CD14-positive monocyte (primary cell): ENCODE results near the gene VAMP7. TPM values are rescaled to one million over a fixed set of nuclear protein-coding genes. Genes with fewer than 3 reads are reported as not detected.

Source experiments
- DNase-seq, 3 donors: peaks; one replicate each; pipeline ENCODE4 v3.0.0-alpha.2; 2011 to 2022
- H2AFZ ChIP-seq: 2 replicates; pipeline ENCODE4 v1.6.0; 2012; ENCODE audit warnings: mild to moderate bottlenecking, low read depth, low read length, inconsistent platforms; ENCODE audit not compliant: insufficient read depth, poor library complexity, severe bottlenecking
- H3K27ac ChIP-seq, 2 donors: 1 replicate in 1 of 2; 2 replicates in 1 of 2; pipeline ENCODE4 v1.5.1; 2012 to 2013; ENCODE audit warnings: low read length in 2 of 2, control low read depth in 1 of 2, inconsistent platforms in 1 of 2, low read depth in 1 of 2, mild to moderate bottlenecking in 1 of 2
- H3K27me3 ChIP-seq, 2 donors: one replicate each; pipeline versions ENCODE4 v1.6.0 to v1.6.1; 2011 to 2013; ENCODE audit warnings: low read length in 2 of 2; ENCODE audit not compliant: control insufficient read depth in 2 of 2, insufficient read depth in 2 of 2
- H3K36me3 ChIP-seq, 2 donors: replicated peaks in 1 of 2; 1 replicate in 1 of 2; 2 replicates in 1 of 2; pipeline versions ENCODE4 v1.5.1 to v1.6.1; 2012 to 2013; ENCODE audit warnings: low read length in 2 of 2, control low read depth in 1 of 2, inconsistent platforms in 1 of 2, mild to moderate bottlenecking in 1 of 2; ENCODE audit not compliant: insufficient read depth in 2 of 2, control insufficient read depth in 1 of 2
- H3K4me1 ChIP-seq, 2 donors: 1 replicate in 1 of 2; 2 replicates in 1 of 2; pipeline versions ENCODE4 v1.5.1 to v1.6.1; 2012 to 2013; ENCODE audit warnings: low read length in 2 of 2, control low read depth in 1 of 2, inconsistent platforms in 1 of 2, mild to moderate bottlenecking in 1 of 2, moderate library complexity in 1 of 2; ENCODE audit not compliant: insufficient read depth in 2 of 2, control insufficient read depth in 1 of 2
- H3K4me2 ChIP-seq: replicated peaks from 2 replicates; pipeline ENCODE3; 2012; ENCODE audit warnings: low read length, moderate library complexity, mild to moderate bottlenecking; ENCODE audit not compliant: poor library complexity, severe bottlenecking; ENCODE audit errors: extremely low read depth
- H3K4me3 ChIP-seq, 3 experiments: fragments of 200-600 bp in 1 of 3; sonication (generic) in 1 of 3; replicated peaks in 1 of 3; 1 replicate in 2 of 3; 2 replicates in 1 of 3; pipeline ENCODE4 v1.5.1; 2011 to 2013; ENCODE audit warnings: low read length in 3 of 3, mild to moderate bottlenecking in 3 of 3, control low read depth in 2 of 3, low read depth in 2 of 3, inconsistent platforms in 1 of 3, moderate library complexity in 1 of 3
- H3K79me2 ChIP-seq: 2 replicates; pipeline ENCODE4 v1.6.0; 2012; ENCODE audit warnings: mild to moderate bottlenecking, control low read depth, inconsistent platforms, low read length, moderate library complexity; ENCODE audit not compliant: insufficient read depth
- H3K9ac ChIP-seq: 2 replicates; pipeline ENCODE4 v1.6.0; 2017; ENCODE audit warnings: low read length, mild to moderate bottlenecking; ENCODE audit not compliant: insufficient read depth, poor library complexity, severe bottlenecking
- H3K9me3 ChIP-seq, 2 donors: replicated peaks in 1 of 2; 1 replicate in 1 of 2; 2 replicates in 1 of 2; pipeline versions ENCODE4 v1.5.1 to v1.6.1; 2012 to 2013; ENCODE audit warnings: low read length in 2 of 2, control low read depth in 1 of 2; ENCODE audit not compliant: control insufficient read depth in 1 of 2, insufficient read depth in 1 of 2
- H4K20me1 ChIP-seq: 2 replicates; pipeline ENCODE4 v1.6.0; 2012; ENCODE audit warnings: mild to moderate bottlenecking, low read length, control low read depth, moderate library complexity; ENCODE audit not compliant: insufficient read depth
- H3K27ac Mint-ChIP-seq, 7 donors: one replicate each; pipeline ENCODE4 v1.8.0; 2020; ENCODE audit warnings: mild to moderate bottlenecking in 7 of 7, mixed read lengths in 7 of 7, moderate library complexity in 6 of 7, inconsistent platforms in 2 of 7
- H3K27me3 Mint-ChIP-seq, 3 donors: one replicate each; pipeline ENCODE4 v1.8.0; 2021 to 2022; ENCODE audit warnings: low read depth in 3 of 3, mild to moderate bottlenecking in 3 of 3, mixed read lengths in 3 of 3, moderate library complexity in 3 of 3, inconsistent platforms in 1 of 3
- H3K36me3 Mint-ChIP-seq, 2 donors: one replicate each; pipeline ENCODE4 v1.8.0; 2020; ENCODE audit warnings: mixed read lengths in 2 of 2, inconsistent platforms in 1 of 2, mild to moderate bottlenecking in 1 of 2
- H3K4me1 Mint-ChIP-seq: one replicate; pipeline ENCODE4 v1.8.0; 2020; ENCODE audit warnings: mild to moderate bottlenecking, mixed read lengths
- H3K4me3 Mint-ChIP-seq, 2 donors: one replicate each; pipeline ENCODE4 v1.8.0; 2020; ENCODE audit warnings: mild to moderate bottlenecking in 2 of 2, mixed read lengths in 2 of 2, moderate library complexity in 1 of 2
- H3K9me3 Mint-ChIP-seq, 7 donors: one replicate each; pipeline ENCODE4 v1.8.0; 2020 to 2022; ENCODE audit warnings: mixed read lengths in 7 of 7, mild to moderate bottlenecking in 6 of 7, moderate library complexity in 6 of 7, inconsistent platforms in 2 of 7
- WGBS: methylation state at CpG from one replicate; pipeline ENCODE4 v1.1.5; 2013; ENCODE audit warnings: missing lambda C conversion rate; ENCODE audit not compliant: insufficient coverage; 5-methylcytosine and 5-hydroxymethylcytosine counted together
- intact Hi-C, 2 donors: fragments of 100-400 bp; cut with micrococcal nuclease; formaldehyde crosslinking; loops; one replicate each; pipeline versions ENCODE4 v1.15.0 to v1.15.1; 2023
- polyA plus RNA-seq, 3 donors: library from polyadenylated mRNA; depleted of rRNA in 1 of 3; unstranded in 2 of 3; stranded (reverse) in 1 of 3; fragments of 300-500 nt in 2 of 3; fragments of >200 nt in 1 of 3; fragmentation: Illumina TruSeq in 2 of 3; gene quantifications; 1 replicate in 2 of 3; 2 replicates in 1 of 3; pipeline ENCODE4 v1.2.3, GENCODE V29; 2012 to 2021
- TF ChIP-seq, protein P1 (sequence below): fragments of 200-600 bp; IDR thresholded peaks from one replicate; pipeline ENCODE4 v1.8.0; 2022; ENCODE audit warnings: antibody characterized with exemption, mild to moderate bottlenecking

The VAMP7 gene
- polyA plus RNA-seq, 3 donors = 17.9 to 88.8 (median 67.5) TPM

DNA sequence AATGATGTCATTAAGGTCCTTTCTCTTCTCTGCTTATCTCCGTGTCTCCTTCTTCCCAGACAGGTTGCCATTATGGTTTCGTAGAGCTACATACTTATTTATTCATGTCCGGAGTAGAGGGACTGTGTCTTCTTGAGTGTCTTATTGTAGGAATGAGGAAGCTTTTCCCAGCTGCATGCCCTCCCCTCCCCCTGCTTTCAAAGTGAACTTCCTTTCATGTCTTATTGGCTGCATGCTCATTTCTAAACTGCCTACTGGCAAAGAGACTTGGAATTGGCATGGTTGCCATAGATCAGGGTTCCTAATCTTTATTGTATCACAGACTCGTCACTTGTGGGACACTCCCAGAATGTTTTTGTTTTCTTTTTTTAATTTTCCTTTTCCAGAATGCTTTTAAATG is 15.4 kb downstream of the VAMP7 start:
- peaks cover 12% of the 10 kb centered on the region for H4K20me1 ChIP-seq
- no peaks in the 10 kb centered on the region for H3K9me3 ChIP-seq
- H3K27me3 ChIP-seq = no peaks in the 10 kb centered on the region
- no peak overlapping the region for H3K27ac ChIP-seq
- H3K9me3 Mint-ChIP-seq = peaks cover 0 to 8% (median 3%) of the 10 kb centered on the region in 7 donors
- TF ChIP-seq, protein P1, sequence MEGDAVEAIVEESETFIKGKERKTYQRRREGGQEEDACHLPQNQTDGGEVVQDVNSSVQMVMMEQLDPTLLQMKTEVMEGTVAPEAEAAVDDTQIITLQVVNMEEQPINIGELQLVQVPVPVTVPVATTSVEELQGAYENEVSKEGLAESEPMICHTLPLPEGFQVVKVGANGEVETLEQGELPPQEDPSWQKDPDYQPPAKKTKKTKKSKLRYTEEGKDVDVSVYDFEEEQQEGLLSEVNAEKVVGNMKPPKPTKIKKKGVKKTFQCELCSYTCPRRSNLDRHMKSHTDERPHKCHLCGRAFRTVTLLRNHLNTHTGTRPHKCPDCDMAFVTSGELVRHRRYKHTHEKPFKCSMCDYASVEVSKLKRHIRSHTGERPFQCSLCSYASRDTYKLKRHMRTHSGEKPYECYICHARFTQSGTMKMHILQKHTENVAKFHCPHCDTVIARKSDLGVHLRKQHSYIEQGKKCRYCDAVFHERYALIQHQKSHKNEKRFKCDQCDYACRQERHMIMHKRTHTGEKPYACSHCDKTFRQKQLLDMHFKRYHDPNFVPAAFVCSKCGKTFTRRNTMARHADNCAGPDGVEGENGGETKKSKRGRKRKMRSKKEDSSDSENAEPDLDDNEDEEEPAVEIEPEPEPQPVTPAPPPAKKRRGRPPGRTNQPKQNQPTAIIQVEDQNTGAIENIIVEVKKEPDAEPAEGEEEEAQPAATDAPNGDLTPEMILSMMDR = no peak
- no peak overlapping the region for H3K9ac ChIP-seq
- peak overlapping the region in 1 of 7 donors; percentile 75 for H3K27ac Mint-ChIP-seq
- intact Hi-C loops = no loop called here
- peaks cover 34 to 71% of the 10 kb centered on the region in 2 donors for H3K36me3 ChIP-seq
- H3K4me3 Mint-ChIP-seq = no peak overlapping the region
- H2AFZ ChIP-seq = no peak overlapping the region
- DNase-seq = no peak
- H3K36me3 Mint-ChIP-seq = peaks cover 50 to 63% of the 10 kb centered on the region in 2 donors
- no peaks in the 10 kb centered on the region for H3K27me3 Mint-ChIP-seq
- no peak overlapping the region for H3K4me3 ChIP-seq
- H3K4me2 ChIP-seq = no peak overlapping the region
- H3K4me1 Mint-ChIP-seq = peaks cover 15% of the 10 kb centered on the region
- peaks cover 4% of the 10 kb centered on the region for H3K79me2 ChIP-seq
- WGBS = no CpG with 5 or more reads among the region's 4 CpGs
- peaks cover under 1 to 3% of the 10 kb centered on the region in 2 donors for H3K4me1 ChIP-seq

DNA sequence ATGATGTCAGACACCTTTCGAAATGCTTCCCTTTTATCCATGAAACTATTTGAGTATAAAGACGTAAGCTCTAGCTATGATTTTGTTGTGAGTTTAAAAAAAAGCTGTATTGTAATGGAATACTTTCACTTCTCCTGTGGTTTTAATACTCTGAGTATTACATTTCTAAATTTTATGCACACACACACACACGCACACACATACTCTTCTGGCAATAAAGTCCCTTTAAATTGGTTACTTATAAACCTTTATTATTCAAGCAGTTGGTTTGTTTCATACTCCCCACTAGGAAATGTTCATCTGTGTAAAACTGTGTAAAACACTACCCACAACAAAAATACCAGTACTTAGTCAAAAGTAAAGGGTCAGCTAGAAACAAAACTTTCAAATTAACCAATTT is 18.2 kb downstream of the VAMP7 start:
- Mint-ChIP-seq H3K4me1 (peaks cover 6% of the 10 kb centered on the region), H3K4me3 (no peak overlapping the region), H3K9me3 (peaks cover 0 to 2% (median 2%) of the 10 kb centered on the region in 7 donors), H3K27me3 (no peaks in the 10 kb centered on the region), H3K27ac (no peak overlapping the region), H3K36me3 (peaks cover 38 to 55% of the 10 kb centered on the region in 2 donors)
- Histone ChIP-seq H3K79me2 (peaks cover 1% of the 10 kb centered on the region), H3K4me1 (no peaks in the 10 kb centered on the region), H3K4me3 (no peak overlapping the region), H2AFZ (no peak overlapping the region), H3K36me3 (peaks cover 34 to 58% of the 10 kb centered on the region in 2 donors), H3K4me2 (no peak overlapping the region), H3K27me3 (no peaks in the 10 kb centered on the region), H3K27ac (no peak overlapping the region), H3K9me3 (no peaks in the 10 kb centered on the region), H4K20me1 (peaks cover 3% of the 10 kb centered on the region), H3K9ac (no peak overlapping the region)
- no CpG with 5 or more reads among the region's 3 CpGs for WGBS
- intact Hi-C loops = no loop called here
- TF ChIP-seq, protein P1 = no peak
- DNase-seq = no peak
